ENCODE results near the gene GNRH2.
"Not testable (repeated sequence)": the region's sequence is repeated elsewhere in the genome, so short reads cannot be mapped to it uniquely, and the experiment has no call there.

GNRH2 gene

DNA sequence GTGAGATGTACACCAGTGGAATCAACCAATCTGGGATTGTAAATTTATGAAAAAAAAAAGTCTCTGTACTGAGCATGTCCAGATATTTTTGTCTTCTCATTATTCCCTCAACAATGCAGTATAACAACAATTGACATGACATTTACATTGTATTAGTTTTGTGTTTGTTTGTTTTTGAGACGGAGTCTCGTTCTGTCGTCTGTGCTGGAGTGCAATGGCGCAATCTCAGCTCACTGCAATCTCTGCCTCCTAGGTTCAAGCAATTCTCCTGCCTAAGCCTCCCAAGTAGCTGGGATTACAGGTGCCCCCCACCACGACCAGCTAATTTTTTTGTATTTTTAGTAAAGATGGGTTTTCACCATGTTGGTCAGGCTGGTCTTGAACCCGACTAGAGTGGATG, 31.9 kb downstream of the GNRH2 start:
- not testable (repeated sequence) for DNase-seq

DNA sequence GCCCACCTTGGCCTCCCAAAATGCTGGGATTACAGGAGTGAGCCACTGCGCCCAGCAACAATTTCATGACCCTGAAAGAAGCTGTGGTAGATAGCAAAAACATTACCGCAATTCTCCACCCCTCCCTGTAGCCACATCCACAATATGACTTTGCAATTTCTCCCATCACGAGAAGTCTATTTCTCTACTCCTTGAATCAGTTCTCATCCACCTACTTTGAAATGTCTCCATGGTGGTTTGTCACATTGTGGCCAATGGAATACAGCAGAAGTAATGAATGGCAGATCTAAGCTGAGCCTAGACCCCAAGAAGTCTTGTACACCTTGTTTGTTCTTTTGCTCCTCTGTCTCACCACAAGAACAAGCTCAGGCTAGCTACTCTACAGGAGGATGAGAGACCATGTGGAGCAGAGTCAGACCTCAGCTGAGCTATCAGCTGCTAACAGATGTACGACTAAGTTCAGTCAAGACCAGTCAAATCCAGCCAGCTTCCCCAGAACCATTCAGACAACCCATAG, 34.3 kb downstream of the GNRH2 start:
- DNase-seq, result no peak

DNA sequence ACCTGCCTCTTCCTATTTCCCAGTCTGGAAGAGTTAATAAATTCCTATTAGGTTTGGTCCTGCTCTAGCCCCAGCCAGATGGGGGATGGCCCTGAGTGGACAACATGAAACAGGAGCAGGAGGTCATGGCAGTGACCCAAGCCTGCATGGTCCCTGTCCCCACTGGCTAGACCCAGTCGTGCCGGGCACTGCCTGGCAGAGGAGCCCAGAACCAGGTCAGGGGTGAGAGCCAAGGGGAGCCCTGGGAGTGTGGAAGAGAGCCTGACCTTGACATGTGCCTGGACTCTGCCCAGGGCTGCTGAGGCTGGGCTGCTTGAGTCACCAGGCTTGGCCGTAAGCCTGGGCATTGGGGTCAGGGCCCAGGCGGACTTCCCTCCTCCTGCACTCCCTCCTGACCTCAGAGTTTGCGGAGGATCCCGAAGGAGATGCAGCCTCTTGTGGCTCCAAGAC, 37.5 kb downstream of the GNRH2 start:
- DNase-seq, result no peak

DNA sequence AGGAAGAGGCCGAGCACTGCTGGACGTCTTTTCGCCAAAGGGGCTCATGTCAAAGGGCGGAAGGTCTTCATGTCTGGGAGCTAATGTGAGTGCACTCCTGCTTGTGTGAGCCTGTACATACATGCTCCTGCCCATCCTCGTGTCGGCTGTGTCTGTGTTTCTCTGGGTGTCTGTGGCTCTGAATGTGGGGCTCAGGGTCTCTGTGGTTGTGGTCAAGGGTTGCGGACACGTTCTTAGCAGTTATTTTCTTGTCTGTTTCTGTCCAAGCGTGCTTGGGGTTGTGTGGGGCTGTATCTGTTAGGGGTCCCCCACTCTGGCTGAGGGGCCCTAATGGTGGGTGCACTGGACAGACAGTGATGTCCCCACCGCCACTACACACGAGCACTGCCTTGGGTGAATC, 38.2 kb downstream of the GNRH2 start:
- no peak for DNase-seq

DNA sequence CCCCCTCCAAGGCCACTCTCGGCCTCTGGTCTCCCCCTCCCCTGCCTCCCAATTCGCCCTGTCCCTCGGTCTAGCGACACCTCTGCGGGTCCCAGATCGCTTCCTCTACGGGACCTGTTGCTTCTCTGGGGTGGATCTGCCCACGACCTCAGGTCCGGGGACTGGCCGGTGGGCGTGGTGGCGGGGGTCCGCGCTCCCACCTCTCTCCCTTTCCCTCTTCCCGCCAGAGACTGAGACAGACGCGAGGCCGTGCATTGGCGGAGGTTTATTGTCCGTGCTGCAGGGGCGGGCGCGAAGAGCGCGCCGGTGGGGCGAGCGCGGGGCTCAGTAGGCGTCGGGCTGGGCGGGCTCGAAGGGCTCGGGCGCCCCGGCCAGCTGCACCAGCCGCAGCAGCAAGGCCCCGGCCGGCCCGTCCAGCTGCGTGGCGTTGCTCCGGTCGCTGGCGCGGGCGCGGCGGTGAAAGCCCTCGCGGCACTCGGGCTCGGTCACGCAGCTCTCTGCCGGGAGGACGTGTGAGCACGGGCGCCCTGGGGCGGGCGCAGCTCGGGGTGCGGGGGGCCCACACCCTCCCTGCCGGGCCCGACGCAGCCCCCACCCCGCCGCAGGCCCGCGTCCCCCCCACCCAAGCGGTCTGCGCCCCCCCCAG, 39.0 kb downstream of the GNRH2 start:
- no peak for DNase-seq

DNA sequence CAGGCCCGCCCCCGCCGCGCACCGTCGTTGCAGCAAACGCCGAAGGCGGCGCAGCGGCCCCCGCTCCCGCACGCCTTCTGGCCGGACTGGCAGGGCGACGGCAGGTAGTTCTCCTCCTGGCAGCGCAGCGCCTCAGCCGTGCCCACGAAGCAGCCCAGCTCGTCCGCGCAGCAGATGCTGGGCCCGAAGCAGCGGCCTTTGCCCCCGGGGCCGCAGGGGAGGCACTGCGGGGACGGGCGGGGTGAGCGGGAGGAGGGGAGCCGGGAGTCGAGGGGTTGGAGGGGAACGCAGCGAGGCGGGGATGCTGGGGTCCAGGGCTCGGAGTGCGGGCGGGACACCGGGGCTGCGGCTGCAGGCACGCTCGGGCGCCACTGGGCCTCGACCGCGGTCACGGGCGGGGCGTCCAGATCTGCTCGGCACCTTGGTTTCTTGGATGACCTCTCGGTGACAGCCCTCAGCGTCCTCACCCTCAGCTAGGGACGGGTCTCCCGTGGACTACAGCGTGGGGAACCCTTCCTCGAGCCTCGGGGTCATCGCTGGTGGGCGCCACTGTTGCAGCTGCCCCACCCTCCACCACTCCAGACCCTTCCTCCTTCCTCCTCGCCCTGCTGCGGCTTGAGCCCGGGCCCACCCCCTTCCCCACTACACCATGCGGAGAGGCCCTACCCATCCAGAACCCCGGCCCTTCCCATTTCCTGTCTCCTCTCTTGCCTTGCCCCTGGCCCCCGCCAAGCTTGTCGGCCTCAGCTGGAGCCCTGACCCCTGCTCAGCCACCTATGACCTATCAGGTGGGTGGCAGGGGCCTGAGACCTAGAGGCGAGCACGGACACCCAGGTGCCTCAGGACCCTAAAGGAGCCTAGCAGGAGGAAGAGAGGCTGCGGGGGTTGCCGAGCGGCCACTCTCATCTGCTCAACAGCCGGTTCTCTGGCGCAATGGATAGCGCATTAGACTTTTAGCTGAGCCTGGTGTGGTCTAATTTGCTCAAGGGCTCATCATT, 39.8 kb downstream of the GNRH2 start:
- no peak for DNase-seq

DNA sequence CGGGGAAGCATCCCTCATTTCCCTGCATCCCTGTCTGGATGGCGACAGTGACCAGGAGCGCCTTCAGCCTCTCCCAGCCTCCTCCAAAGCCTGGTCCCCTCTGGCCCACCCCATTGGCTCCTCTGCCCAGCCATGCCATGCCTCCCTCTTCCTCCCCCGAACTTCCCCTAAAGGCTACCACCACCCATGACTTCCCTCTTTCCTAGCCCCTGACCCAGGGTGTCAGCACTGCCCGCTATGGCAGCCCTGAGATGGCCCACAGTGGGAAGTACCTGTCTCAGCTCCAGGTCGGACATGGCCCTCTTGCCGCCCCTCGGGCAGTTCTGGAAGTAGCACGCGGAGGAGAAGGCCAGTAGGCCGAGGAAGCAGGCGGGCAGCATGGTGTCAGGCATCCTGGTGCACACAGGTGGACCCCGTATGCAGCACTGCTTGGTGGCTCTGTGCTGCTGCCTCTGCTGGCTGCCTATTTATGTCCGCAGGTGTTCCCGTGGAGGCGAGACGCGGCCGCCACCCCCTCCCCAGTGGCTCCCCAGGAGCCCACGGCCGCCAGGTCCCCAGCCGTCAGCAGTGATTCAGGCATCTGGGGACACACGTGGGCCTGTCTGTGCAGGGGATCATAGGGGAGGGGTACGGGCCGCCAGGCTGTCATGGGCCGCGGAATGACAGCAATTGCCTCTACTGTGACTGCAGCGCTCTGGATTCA, 41.0 kb downstream of the GNRH2 start, which contains the start of gene AVP:
Gene AVP (minus strand): TSS at position 442 of the 703 bp plus-strand sequence. CDS start 50 bp downstream, at position 392.
- no peak for DNase-seq

DNA sequence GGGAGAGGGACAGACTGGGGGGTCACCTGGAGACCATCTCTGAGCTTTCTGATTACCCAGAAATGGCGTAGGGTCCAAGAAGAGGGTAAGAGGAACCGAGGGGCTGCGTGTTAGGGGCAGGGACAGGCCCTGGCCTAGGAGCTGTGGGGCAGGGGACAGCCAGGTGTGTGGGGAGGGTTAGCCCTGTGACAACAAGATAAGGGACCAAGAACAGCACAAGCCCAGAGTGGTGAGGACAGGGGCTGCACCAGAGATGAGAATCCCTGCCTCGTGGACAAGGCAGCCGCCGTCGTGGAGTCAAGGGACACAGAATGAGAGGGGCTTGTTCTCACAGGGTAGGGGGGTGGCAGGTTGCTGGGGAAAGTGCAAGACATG, 41.6 kb downstream of the GNRH2 start:
- DNase-seq, result no peak

DNA sequence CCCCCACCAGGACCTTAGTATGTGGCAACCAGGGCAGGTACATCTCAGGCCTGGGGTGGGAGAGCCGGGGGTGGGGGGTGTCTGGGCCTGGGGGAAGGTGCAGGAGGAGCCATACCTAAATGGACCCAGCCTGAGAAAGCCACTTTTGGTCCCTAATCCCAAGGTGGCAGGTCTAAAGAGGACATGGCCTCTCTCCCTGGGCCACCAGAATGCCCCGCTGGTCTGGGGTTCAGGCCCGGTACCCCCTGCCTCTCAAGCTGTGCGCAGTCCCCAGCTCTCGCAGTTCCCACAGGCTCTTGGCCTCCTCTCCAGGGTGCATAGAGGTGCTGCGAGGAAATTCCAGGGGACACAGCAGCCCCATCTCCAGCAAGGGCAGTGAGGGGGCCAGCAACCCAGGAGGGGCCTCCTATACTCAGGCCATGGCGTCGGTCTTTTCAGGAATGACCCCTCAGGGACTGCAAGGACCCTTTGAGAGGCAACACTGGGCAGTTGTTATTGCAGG, 42.2 kb downstream of the GNRH2 start:
- DNase-seq, result no peak

DNA sequence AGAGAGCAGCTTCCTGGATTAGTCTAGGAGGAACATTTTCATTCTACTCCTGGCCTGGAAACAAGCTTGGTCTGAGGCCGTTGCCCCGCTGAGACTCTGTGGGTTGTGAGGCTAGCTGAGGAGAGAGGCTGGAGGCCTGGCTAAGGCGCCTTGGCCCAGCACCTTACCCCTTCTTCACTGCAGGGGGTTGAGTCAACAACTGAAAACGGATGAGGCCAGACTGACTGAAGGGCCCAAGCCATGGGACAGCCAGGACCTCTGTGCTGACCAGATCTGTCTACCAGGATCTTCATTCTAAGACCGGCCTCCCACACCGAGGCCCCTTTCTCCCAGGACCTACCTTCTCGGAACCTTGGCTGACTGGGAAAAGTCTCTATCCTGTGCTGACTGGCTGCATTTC, 44.6 kb downstream of the GNRH2 start:
- no peak for DNase-seq

DNA sequence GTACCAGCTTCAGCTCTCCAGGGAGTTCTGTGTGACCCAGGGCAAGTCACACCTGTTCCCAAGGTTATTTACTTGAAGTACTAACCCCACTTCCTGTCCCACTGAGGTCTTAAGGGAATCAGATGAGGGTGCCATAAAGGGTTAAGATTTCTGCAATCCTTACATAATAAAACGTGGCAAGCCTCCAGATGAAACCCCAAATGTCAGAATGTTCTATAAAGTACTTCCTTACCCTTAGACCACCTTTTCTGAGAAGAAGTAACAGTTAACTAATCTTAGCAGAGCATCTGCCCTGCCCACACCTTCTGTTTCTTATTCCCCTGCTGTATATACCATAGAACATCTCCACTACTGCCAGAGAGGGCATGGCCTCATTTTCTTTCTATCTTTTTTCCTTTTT, 47.1 kb downstream of the GNRH2 start:
- DNase-seq, result no peak

DNA sequence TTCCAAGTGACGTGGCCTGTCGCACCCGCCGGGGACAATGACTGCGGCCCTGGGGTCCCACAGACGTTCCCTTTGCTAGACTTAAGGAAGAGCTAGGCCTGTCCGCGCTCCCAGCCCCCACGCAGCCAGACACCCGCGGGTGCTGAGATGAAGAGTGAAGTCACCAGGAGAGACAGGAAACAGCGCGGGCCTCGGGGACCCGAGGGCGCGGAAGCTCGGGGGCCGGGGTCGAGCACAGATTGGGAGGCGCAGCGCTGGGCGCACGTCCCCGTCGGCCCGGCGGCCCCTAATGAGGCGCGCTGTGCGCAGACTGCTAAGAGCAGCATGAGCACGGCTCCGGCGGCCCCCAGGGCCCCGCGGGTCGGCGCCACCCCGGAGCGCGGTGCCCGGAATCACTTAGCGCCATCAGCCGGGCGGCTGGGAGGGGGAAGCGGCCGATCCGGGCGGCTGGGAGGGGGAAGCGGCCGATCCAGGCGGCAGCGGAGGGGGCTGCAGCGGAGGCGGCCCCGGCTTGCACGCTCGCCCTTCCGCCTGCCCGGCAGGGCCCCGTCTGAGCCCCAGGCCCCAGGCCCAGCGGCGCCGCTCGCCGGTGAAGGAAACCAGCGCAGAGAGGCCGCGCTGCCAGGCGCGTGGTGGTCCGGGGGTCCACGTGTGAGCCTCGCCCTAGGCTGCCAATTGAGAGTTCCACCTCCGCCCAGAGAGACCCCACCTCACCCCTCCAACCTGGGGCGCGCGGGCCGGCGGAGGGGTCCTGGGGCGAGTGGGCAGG, 49.4 kb downstream of the GNRH2 start:
- peak; percentile 81 for DNase-seq

DNA sequence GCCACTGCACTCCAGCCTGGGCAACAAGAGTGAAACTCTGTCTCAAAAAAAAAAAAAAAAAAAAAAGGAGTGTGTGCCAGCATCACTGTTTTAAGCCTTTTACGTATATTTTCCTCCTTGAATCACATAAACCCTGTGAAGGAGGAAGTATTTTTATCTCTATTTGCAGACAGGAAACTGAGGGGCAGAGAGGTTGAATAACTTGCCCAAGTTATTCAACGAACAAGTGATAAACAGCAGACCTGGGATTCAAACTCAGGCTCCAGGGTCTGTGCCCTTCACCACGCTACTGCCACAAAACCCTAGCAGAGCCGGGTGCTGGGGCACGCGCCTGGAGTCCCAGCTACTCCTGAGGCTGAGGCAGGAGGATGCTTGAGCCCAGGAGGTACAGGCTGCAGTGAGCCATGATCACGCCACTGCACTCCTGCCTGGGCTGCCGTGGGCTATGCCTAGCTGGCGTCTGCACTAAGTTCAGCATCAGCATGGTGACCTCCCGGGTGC, 50.5 kb downstream of the GNRH2 start:
- no peak for DNase-seq

DNA sequence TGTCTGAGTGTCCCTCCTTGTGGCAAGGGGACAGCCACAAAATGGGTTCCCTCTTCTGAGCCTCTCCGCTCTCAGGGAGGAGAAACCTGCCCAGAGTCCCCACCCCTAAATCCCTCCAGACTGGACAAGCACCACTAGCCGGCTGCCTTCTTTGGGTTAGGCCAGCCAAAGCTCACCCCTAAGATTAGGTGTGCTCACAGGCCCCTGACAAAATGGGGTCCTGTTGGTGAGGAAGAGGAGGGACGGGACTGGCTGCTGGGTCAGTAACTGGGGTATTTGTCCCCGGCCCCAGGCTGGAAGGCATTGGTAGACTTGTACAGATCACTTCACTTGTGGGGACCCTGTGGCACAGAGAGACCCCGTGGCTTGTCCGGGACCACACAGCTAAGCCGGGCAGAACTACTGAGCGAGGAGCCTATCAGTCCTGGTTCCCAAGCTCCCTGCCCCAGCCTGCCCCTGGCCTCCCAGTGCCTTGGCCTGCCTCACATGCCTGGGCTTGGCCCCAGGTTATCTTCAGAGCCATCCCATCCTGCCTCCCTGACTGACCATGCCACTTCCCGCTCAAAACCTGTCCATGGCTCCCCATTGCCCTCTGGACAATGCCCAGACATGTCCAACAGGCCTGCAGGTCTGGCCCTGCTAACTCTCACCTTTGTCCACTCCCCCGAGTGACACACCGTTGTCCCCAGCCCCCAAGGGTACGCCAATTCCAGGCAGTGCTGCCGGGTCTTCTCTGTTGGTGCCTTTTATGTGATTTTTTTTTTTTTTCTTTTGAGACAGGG, 51.6 kb downstream of the GNRH2 start:
- DNase-seq, result no peak
